Measurements from ENCODE around the gene FAM81B.

Gene FAM81B

GRCh38 chr5:95403996-95404395 lies 12.8 kb downstream of the FAM81B start:
- no peak for DNase-seq

DNA sequence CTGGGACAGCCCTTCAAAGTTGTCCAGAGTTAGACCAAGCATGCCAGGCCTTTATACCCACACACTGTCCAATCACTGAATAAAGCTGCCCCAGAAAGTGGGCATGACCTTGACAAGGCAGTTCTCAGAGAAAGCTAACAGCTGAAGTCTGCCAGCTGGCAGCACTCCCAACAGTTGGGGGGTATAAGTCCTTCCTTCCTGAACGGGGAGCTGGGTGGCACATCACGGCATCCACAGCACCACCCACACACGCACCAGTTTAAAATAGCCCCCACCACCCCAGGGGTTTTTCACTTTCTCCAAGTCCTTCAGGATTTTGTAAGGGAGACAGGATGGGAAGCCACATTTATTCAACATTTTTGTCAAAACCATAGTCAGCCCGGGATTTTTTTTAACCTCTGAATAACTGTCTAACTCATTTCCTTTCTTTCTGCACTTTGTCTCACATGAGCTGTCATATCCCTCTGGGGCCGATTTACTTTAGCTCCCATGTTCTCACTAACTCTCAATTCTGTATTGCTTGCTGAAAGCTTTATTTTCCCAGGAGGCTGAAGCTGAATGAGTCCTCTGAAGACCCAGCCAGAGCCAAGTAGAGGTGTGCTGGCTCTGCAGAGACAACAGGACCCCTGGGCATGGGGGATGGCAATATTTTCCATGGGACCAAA lies 15.4 kb downstream of the FAM81B start:
- DNase-seq, result no peak

DNA sequence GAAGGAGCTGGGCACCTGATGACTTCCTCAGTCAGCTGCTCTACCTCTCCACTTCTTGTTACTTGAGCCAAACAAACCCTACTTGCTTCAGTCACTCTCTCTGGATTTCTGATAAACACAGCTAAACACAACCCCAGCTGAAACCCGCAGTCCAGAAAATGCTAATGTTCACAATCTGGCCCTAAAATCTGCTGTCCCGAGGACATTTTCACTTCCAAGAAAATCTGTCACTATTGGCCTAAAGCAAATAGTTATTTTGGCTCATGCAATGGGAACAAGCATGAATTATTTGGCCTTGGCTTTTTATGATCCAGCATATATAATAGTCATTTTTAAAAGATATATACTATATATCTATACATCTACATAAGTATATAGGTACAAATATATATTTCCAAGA lies 19.1 kb downstream of the FAM81B start:
- DNase-seq, result no peak

DNA sequence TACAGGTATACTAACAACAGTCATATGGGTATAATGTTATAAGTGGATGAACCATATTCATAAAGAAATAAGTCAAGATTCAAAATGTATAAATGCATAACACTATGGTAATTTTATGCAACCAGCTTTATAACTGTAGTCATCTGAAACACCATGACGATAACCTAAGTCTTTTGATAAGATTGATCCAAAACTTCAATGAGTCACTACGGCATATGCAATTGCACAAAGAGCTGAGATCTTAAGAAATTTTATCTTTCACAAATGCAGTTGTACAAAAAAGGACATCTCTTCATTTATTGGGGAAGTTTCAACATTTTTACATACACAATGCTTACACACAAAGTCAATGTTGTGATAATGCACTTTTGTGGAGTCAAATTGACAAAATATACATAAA lies 20.3 kb downstream of the FAM81B start:
- DNase-seq, result no peak

DNA sequence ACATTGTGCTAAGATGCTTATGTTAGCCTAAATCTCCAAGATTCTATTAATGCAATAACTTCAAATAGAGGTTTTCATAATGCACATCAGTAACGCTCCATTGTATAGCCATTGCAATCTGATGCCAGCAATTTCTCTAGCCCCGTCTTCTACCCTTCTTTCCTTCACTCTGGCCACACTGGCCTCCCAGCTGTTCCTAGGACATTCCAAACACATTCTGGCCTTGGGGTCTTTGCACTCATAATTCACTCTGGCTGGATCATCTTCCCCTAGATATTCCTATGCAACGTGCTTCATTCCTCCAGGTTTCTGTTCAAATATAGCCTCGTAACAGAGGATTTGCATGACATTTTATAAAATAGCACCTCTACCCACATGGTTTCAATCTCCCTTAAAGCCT lies 23.3 kb downstream of the FAM81B start:
- no peak for DNase-seq

DNA sequence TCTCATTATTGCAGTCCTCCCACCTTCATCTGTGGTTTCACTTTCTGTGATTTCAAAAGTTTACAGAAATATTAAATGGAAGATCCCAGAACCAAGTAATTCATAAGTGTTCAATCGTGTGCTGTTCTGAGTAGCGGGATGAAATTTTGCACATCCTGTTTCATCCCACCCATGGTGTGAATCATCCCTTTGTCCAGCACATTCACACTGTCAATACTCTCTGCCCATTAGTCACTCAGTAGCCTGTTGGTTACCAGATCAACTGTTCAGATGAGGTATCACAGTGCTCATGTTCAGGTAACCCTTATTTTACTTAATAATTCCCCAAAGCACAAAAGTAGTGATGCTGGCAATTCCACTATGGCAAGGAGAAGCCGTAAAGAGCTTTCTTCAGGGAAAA lies 26.8 kb downstream of the FAM81B start:
- no peak for DNase-seq

DNA sequence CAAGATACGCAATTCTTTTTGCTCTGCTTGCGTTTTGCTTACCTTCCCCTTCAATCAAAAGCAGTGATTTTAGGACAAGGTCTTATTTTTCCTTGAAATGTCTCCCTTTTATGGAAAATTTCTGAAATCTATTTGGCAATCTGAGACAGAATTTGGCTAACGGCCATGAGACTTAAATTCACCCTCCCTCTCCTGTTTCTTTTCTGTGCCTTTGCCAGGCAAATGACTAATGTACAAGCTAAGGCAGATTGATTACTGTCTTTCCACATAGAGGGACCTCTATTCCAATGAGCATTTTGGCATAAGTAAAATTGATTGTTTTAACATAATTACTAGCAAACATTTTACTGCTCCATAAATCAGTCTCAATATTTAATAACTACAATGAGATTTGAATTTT lies 31.7 kb downstream of the FAM81B start:
- DNase-seq, result no peak

DNA sequence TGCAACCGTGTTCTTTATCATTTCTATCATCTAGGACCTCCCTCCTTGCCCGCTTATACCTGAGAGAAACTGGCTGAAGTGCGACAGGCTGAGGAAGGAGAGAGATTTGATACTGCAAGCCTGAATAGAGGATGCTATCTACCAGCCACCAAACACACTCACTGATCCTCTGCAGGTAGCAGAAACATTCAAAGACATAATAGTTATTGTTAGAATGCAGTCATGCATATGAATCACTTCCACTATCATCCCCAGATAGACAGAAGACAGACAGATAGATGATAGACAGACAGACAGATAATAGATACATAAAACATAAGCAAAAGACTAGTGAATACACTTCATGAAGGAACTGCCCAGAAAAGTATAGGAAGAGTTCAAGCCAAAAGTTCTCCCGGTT lies 32.9 kb downstream of the FAM81B start:
- no peak for DNase-seq

- no peak for DNase-seq
Measured at GRCh38 chr5:95424526-95424925, 33.4 kb downstream of the FAM81B start.

DNA sequence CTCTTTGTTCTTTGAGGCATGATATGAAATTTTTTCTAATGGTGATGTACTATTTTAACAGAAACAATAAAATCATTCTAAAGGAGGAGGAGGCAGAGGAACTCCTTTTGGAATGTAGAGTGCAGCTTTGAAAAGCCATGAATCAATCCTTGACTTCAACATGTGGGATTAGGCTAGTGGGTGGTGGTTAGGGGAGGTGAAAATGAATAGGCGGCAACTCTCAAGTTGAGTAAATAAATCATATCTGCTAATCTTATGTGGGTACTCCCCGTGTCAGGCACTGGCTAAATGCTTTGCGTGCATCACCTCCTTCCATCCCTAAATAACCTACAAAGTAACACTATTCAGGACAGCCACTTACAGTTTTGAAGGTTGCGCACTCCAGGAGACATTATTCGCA lies 35.1 kb downstream of the FAM81B start:
- DNase-seq, result no peak

- DNase-seq, result no peak
Measured at GRCh38 chr5:95432779-95433178, 41.6 kb downstream of the FAM81B start.

DNA sequence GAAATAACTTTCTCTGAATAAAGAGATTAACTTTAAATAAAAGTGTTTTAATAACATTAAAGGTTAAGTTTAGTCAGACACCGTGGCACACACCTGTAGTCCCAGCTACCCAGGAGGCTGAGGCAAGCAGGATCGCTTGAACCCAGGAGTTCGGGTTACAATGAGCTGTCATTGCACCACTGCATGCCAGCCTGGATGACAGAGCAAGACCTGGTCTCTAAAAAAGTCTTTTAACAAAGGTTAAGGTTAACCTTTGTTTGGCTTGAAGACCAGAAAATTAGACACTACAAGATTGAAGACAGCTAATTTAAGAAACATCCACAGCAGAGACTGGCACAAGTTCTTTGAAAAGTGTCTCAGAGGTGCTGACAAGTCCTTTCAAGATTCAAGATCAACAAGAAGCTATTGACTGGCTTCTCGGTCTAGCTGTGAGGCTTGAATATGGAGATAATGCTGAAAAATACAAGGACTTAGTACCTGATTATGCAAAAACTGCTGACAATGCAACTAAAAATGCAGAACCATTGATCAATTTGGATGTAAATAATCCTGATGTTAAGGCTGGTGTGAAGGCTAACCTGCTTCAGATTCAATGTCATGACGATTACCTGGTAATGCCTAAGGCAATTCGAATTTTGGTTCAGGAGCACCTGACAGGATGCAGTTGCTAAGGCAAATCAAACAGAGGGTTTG lies 48.8 kb downstream of the FAM81B start:
- no peak for DNase-seq

DNA sequence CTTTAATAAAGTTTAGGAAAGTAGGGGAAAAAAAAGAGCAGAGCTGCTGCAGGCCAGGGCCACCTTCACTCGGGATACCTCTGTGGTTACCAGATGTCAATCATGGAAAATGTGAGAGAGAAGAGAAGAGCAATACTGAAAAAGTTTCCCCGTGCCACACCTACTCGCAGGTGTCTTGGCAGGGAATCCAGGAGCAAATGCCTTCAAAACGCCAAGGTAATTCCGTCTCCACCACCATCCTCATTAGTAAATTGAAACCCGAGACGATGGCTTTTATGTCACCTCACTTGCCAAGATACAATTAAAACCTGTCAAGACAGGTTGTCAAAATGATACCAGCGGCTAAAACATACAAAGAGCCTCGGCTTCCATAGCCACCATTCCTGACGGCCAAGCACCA lies 49.7 kb downstream of the FAM81B start:
- no peak for DNase-seq

- DNase-seq, result no peak
Measured at GRCh38 chr5:95441636-95442035, 50.5 kb downstream of the FAM81B start.

DNA sequence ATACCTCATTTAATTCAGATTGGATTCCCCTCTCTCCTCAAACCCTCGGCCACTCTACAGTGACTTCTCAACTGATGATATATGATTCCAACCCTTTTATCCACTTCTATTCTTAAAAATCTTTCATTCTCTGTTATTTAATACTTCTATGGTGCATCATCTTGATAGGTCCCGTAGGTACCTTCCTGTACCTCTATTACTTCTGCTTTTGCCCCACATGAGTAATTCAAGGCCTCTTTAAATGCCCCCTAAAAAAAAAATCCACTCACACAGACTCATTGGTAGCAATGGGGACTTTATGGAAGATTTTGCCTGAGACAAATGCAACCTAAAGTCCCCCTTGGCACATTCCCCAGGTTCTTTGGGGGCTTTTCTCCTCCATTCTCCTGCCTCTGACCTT lies 54.3 kb downstream of the FAM81B start:
- DNase-seq, result no peak

DNA sequence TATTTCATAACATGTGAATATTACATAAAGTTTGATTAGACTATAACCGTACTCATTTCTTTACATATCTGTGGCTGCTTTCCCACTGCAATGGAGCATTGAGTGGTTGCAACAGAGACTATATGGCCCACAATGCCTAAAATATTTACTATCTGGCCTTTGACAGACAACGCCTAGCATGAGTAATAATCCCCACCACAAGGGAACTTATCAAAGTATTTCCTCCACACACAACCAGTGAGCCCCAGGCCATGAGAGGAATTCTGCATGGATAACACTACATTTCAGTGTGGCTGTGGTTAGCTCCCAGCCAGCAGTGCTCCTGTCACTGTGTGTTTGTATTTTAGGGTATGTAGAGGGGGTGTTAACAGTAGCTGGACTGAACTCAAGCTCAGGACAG lies 54.8 kb downstream of the FAM81B start:
- no peak for DNase-seq

GRCh38 chr5:95446560-95447221 lies 55.5 kb downstream of the FAM81B start:
- no peak for DNase-seq

DNA sequence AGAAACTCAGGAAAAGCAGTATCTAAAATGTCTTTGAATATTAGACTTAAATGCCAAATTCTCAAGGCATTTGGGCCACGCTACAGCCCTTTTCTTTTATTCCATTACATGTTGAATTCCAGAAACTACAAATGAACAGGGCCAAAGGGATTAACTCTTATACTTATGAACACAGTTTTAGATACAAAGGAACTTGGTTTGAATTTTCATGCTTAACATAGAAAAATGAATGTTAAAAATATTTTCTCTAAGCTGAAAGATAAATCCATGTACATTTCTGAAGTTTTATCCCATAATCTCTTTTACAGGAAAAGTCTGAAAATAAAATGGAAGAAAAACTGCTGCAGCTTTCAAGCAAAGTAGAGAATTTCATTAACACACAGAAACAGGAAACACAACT lies 56.8 kb downstream of the FAM81B start:
- no peak for DNase-seq

DNA sequence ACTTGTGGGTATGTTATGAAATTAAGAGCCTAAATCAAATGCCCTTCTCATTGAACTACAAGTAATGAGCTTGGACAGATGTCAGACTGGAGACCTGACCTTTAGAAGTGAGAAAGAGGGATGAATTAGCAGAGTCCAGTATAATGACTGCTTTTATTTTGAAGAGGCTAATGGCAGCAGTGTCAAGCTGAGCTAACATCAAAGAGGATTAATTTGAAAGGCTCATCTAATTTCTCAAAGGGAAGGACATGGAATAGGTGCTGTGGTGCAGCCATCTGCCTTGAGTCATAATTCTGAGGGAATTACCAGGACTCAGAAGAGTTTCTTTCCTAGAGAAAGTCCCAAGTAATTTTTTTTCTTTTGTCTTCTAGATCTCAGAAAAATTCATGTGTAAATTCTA lies 57.6 kb downstream of the FAM81B start:
- DNase-seq, result no peak

GRCh38 chr5:95449460-95449859 lies 58.3 kb downstream of the FAM81B start:
- no peak for DNase-seq

DNA sequence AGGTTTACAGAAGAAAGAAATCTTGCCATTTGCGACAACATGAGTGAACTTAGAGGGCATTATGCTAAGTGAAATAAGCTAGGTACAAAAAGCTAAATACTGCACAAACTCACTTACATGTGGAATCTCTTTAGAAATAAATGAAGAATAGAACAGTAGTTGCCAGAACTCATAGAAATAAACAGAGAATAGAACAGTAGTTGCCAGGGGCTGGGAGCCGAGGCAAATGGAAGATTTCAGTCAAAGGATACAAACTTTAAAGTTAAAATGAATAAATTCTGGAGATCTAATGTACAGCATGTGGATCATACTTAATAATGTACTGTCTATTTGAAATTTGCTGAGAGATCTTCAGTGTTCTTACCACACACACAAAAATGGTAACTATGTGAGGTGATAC lies 63.4 kb downstream of the FAM81B start:
- DNase-seq, result no peak

- no peak for DNase-seq
Measured at GRCh38 chr5:95460665-95461064, 69.5 kb downstream of the FAM81B start.

- DNase-seq, result no peak
Measured at GRCh38 chr5:95471487-95471886, 80.3 kb downstream of the FAM81B start.

DNA sequence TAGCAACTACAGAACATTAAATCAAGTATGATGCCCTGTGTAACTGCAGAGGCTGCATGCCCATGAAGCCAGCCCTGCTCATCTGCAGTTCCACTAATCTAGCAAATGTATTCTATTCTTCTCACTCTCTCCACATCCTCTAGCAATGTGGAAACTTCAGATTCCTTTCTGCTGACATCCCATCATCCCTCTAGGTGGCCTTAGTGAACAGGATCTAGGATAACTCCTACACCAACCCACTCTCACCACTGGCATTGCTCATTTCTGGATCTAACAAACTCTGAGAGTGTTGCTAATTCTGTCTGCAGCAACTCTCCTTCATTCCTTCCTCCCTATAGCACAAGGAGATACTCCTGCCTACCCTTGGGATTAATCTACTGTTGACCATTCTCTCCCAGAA lies 80.8 kb downstream of the FAM81B start:
- DNase-seq, result no peak

- no peak for DNase-seq
Measured at GRCh38 chr5:95484421-95484820, 93.3 kb downstream of the FAM81B start.
